CD4-positive, alpha-beta T cell treated with Interleukin-6 for 4 hours (primary cell): ENCODE data around the gene PIK3C2B.
A peak's percentile ranks its signal among the peaks of the same experiment; 100 is the strongest.

Experiments used
- DNase-seq: peaks from one replicate; pipeline ENCODE4 v3.0.0-alpha.2; 2020; ENCODE audit warnings: mixed read lengths

PIK3C2B gene

DNA sequence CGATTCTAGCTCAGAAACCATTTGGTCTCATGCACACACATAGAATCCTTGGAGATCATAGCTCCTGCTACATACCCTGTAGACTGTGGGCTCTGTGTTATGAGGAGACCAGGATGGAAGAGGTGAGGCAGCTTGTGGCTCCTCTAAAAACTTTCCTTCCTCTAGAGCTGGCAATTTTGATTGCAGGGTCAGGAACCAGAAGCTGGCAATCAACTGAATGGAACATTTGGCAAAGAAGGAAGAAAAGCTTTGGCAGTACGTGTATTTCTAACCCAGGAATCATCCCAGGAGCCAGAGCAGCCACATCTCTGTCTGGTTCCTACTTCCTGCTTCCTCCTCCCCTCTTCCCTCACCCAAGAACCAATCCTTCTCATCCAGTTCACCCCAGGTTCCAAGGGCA lies 15.7 kb downstream of the PIK3C2B start:
- DNase-seq = no peak

DNA sequence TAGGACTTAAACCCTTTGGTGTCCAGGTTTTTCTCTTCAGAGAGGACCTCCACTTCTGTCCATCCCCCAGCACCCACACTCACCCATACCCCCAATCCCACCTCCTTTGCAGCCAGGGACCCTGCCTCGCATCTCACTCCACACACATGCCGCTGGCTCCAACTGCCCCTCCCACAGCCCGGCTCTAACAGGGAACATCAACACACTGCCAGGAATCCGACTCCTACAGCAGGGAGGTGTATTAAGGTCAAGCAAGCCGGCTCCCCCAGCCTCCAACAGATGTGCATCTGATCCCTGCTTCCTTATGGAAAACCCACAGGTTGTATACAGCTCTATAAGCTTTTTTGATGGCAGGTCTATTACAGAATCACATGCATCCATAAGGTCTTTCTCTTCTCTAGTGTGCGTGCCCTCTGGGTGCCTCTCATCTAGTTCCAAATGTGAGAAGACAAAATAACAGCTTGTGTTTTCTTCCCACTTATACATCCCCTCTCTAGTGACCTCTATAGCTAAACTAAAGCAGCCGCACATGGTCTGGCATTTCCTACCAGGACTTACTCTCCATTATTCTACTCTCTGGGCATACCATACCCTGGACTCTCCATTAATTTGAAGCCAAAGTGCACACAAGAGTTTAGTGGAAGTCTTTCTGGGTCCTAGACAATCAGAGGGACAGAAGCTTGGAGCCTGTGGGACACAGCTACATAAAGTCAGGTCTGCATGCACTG lies 16.3 kb downstream of the PIK3C2B start:
- DNase-seq = no peak

DNA sequence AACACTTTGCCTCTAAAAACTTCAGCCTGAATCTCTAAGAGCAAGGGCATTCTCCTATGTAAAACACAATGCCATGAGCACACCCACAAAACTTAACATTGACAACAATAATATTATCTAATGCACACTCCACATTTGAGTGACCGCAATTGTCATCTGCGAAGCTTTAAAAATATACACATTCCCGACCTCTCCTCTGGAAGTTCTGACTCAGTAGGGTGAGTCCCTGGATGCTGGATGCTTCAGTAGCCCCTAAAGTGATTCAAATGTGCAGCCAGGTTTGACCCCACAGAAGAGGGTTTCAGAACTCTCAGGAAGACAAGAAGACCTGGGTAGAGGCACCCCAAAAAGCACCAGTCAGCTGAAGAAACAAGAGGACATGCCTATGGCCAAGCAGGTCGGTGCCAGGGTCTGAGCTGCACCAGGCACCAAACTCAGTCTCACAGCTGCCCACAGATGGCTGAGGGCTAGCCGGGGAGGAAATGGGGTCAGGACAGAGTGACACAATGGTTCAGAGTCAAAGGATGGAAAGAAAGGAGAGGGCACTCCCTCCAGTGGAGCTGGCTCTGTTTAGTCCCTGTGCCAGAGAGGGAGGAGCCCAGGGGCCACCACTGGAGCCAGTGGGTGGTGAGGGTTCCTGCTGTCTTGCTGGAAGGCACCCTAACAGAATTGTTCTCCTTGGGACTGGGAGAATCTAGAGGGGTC lies 17.4 kb downstream of the PIK3C2B start:
- no peak for DNase-seq

DNA sequence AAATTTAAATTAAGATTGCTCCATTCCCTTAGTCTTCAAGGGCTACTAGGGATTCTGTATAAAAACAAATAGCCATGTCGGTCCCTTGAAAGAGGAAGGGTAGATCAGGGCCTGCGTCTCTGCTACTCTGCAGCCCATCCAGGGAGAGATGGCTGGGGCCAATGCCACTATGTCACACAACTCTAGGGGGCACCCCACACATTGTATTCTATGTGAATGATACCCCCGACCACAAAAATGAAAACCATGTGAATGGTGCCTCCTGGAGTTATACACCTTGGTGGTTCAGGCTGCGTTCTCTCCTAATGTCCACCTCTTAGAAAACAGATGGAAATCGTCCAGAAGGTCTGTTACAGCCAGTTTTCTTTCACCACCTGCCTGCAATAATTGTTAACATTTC lies 18.0 kb downstream of the PIK3C2B start:
- no peak for DNase-seq

DNA sequence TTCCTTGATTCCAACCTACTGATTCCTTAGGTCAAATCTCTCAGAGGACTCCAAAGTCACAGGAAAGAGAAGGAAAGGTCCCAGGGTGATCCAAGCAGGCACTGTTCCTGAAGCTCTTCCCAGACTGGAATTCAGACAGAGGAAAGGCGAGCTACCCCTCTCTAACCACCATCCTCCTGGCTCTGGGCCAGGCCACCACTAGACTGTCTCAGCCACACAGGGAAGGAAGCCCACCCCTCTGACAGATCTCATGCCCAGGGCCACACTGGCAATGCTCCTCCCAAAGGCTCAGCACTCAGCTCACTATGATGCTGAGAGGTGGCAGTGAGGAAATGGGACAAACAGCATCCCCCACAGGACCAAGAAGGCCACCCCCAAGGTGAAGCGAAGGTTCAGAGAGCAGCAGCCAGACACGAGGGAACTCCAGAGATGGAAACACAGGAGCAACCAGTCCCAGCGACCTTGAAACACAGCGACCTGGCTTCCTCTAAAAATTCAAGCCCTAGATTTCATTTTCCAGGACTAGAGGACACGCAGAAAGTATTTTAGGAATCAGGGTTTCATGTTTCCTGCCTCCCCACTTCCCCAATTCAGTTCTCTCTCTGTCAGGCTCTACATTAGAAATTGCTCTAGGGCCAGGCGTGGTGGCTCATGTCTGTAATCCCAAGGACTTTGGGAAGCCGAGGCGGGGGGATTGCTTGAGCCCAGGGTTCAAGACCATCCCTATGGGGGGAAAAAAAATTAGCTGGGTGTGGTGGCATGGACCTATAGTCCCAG lies 18.8 kb downstream of the PIK3C2B start:
- DNase-seq = no peak

DNA sequence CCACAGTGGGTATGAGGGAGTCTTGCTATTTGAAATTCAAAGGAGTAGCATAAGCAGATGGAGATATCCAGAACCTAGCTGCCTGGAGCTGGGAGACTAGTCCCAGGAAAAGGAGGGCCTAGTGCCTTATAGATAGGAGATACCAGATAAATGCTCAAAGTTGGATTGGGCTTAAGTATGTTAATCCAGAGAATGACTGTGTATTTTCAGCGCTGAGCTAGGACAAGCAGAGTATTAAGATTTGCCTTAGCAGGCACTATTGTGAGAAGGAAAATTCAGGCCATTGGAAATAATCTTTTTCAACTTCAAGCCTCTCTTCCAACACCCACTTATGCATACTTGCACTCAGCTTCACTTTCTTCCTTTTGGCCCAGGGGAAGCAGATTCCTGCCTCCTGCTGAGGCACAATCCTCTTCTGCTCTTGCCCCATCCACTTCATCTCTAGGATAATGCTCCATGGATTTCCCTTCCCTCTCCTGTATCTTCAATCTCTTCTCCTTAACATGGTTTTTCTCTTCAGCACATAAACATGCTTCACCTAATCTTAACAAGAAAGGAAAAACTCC lies 21.1 kb downstream of the PIK3C2B start:
- DNase-seq = no peak

DNA sequence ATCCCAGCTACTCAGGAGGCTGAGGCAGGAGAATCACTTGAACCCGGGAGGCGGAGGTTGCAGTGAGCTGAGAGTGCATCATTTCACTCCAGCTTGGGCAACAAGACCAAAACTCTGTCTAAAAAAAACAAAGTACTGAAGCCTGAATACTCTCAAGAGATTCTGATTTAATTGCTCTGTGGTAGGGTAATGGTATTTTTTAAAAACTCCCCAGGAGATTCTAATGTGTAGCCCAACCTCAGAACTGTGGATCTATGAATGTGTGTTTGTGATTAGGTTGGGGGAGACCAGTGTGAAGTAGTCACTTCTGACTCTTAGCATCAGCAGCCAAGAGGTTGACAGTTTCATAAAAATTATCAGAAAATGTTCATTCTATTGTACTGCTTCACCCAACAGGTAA lies 21.9 kb downstream of the PIK3C2B start:
- DNase-seq = no peak

DNA sequence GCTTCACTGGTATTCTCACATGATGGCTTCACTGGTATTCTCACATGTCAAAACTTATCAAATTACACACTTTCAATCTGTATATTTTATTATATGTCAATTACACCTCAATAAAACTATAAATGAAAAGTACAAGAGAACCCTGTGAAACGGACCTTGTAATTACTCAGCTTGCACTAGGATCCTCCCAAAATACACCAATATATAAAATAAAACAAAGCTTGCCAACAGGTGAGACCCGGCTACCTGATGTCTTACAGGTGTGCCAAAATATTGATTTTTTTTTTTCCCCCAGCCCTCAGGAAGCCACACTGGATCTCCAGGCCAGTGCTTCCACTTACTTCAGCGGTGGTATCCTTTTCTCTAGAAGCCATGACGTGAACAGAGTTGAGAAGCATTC lies 22.9 kb downstream of the PIK3C2B start:
- DNase-seq = no peak

DNA sequence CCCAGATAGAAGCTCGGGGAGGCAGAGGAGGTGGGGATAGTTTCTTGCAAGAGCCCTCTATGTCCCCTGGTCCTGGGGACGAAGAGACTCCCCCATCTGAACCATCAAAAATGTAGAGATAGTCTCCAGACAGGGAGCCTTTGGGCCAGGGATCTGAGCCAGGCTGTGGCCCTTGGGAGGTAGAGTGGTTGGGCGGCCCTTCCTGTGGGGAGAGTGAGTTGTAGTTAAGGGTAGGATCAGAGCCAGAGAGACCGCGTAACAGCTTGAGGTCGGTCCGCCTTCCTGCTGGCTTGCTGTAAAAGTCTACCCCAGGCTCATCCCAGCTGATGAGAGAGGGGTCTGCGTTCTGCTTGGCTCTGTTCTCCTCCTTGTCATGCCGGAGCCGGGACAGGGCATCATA lies 25.3 kb downstream of the PIK3C2B start:
- DNase-seq = no peak

DNA sequence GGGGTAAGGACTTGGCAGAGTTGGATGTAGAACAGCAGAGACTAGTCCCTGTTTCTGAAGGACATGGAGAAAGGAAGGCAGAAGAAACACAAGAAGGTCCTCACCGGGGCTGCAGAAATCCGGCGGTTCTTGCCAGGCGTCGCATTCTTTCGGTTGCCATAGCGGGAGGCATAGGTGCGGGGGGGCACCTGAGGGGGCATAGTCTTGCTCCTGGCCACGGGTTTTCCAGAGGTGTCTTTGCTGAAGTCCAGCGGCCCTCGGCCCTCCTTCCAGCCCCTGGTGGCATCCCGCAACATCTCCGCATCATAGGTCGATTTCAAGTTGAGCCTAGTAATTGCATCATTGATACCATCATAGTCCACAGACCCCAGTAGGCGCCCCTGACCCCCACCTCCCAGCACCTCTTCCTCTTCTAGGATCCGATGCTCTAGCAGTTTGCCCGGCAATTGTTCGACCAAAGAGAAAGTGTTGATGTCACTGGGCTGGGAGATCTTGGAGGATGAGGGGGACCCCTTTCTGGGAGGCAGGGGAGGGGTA lies 25.8 kb downstream of the PIK3C2B start:
- DNase-seq = no peak

DNA sequence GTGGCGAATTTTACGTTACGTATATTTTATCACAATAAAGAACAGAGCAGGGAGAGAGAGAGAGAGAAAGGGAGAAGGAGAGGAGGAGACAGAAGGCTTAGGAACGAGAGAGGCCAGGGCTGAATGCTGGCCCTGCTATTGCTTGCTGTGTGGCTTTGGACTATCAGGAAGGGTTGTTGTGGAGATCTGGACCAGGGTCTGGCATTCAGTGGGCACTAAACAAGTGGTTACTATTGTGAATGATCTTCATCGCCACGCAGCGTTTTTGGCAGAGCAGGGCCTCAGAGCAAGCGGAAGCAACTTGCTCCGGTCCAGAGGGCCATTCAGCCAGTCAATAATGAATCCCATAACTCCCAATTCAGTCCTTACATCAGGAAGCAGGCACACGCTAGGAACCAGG lies 26.4 kb downstream of the PIK3C2B start:
- no peak for DNase-seq

DNA sequence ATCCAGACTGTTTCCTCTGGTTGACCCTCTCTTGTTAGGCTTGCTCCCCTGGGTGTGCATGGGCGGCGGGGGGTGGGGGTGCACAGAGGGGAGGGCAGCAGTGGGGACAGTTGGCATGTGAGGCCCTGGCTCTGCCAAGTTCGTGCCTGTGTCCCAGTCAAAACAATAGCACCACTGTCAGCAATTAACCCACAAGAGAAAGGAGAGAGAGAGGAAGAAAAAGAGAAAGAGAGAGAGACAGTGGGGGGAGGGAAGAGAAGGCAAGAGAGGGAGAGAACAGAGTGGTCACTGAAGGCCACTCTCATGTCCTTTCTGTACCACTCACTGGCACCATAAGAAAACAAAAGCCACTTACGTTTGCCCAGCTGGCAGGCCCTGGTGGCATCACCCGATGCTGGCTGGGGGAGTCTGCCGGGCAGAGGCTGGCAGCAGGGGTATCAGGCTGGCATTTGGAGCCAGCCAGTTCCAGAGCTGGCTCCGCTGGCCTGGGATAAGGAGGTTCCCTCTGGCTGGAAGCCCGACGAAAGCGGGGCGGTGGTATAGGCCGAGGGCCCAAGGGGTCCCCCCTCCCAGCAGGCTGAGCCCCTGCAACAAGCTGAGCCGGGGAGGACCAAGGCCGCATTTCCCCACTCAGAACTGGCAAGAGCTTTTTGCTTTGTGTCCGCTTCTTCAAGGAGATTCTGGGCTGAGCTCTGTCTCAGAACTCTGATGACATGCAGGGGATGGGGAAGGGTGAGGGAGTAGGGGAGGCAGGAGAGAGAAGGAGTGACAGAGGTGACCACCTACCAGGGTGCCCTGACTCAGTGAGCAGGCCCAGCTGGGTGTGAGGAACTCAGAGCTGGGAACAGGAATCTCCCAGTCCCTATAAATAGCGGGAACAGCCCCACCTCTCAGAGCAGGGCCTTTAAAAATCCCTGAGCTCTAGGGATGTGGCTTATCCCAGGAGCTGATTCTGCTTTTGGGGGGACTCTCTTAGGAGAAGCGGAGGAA lies 27.9 kb downstream of the PIK3C2B start:
- DNase-seq = no peak

DNA sequence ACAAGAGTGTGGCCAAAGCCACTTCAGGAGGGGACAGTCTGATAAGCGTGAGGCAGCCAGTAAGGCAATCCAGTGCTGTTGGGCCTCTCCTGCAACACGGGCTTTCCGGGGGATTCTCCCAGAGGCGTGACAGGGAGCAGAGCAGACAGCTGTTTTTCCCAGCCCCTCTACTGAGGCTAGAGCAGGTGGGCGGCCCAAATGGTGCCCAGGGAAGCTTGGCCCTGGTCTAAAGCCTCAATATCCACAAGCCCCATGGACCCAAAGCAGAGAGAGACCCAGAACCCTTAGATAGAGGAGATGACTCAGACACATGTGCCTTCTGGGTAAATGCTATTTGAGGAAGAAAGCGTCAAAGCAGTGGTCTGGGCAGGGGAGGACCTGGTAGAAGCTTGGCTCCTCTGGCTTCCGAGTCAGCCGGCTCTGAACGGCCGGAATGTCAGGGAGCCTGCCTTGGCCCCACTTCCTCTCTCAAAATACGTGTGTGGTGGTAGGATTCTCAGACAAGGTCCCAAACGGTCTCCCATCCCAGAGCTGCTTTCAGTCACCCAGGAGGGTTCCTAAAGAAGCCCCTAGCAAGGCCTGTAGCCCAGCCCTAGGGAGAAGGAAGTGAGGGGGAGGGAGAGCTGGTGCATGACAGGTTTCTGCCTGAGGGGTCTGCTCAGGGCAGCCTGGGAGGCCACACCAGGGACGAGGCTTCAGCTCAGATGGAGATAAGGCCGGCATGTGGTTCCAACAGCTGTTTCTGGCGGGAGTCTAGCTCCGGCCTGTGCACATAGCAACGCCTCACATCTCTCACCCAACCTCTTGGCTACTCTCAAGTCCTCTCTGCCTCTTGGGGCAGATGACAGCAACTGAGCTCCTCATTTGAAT lies 28.8 kb downstream of the PIK3C2B start:
- no peak for DNase-seq

DNA sequence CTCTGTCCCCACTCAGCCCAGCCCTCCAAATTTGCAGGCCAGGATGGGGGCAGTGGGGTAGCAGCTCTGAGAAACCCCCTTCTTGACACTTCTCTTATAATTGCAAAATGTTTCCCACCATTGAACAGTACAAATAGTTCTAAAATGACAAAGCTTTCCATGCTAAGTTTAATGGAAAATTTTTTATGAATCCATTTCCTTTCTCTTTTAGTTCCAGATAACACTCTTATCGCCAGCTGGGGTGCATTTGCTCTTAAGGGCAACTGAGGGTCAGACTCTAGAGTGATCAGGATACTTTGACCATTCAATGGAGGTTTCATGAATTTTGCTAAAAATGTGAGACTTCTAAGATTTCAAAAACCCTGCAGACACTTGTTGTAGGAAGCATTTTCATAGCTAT lies 29.9 kb downstream of the PIK3C2B start:
- no peak for DNase-seq

DNA sequence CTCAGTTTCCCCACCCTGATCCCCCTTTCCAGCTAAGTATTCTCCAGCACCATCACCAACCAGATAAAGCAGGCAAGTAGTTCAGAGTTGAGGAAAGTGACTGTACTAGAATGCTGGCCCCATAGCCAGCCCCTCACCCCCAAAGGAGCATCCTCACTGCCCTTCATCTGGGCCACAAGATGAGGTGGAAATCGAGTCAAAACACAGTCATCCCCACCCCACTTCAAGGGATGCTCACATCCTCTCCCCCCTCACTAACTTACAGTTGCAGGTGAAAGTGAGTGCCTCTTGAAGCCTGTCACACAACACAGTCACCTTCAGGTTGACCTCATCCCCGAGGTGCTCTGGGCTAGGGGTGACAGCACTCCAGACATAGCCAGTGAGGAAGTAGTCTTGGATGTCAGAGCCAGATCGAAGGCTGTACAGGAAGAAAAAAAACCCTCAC lies 30.4 kb downstream of the PIK3C2B start:
- peak; percentile 37 for DNase-seq

DNA sequence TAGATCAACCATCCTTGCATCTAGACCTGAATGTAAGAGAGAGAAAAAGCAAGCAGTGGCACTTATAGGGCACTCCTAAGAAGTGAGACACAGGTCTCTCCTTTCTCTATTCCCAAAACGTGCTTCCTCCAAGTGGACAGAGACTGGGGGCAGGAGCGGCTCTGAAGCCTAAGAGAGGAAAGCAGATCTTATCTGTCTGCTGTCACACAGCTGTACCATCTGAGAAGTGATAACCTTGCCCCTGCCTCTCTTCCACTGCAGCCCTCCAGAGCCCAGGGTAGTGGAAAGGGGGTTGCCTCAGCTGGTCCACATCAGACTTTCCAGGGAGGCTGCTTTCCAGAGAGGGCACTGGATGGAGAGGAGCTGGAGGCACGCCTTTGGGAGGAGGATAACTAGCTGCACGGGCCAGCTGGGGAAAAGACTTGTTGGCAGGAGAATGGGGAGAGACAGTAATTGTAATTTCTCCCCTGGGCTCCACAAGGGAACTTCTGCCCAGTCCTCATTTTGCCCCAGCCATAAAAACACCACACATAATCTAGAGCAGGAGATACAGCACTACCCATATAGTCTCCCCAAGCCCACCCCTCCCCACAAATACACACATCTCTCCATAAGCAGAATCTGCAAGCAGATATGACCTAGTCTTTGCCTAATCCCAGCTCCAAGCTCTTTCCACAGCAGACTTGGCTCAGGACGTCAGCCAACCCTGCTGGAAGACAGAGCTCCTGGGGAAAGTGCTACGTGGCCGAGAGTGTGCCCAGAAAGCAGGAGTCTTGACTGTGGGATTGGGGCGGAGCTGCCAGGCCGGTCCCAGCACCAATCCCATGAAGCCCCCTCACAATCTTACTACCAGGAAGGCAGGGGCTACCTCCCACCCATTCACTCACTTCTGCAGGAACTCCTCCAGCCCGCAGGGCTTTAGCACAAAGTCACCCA lies 31.2 kb downstream of the PIK3C2B start:
- no peak for DNase-seq

DNA sequence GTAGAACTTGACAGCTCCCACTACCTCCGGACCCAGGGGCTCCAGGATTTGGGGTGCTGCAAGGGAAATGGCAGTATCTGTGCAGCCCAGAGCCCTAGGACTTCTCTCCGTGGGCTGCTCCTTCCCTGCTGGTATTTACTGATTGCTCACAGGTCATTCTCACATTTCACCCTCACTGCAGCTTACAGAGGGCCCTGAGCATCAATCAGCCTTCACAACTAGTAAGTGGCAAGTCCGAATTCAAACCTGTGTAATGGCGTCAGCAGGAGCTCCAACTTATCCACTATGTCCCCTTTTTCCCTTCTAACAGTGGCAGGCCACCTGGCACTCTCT lies 32.4 kb downstream of the PIK3C2B start:
- no peak for DNase-seq

DNA sequence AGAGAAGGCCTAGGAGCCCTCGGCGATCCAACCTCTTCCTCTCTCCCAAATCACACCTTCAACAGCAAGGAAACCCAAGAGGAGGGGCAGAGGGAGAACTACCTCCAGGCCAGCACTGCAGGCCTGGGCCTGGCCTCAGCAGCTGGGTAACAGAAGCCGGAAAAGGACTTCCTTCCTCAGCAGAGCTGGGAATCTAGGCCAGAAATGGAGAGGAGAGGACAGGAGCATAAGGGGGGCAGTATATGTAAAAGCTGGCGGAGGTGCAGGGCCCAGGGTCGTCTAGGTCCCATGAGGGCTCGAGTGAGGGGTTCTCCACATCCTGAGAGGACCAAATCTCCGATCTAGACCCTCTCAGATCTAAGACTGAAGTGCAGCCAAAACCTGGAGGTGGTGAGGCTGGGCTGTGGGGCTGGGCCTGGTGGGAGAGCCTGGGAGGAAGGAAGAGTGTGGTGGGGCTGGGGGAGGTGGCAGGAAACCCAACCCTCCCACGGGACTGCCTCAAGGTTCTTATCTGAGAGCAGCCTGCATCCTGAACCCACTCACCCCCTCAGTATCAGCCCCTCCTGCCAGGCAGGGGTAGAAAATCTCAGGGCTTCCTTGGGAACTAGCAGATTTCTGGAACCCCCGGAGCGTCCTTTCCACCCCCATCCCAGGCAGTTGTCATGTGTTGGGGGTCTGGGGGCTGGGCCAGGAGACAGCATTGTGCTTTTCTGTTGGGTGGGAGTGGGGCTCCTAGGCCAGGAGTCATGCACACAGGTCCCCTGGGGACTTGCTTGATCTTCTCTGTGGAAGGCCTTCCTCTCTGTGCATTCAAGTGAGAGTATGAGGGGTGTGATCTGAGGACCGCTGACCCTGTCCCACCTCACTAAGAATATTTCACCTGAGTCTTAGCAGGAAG lies 33.0 kb downstream of the PIK3C2B start:
- DNase-seq = peak; percentile 54

DNA sequence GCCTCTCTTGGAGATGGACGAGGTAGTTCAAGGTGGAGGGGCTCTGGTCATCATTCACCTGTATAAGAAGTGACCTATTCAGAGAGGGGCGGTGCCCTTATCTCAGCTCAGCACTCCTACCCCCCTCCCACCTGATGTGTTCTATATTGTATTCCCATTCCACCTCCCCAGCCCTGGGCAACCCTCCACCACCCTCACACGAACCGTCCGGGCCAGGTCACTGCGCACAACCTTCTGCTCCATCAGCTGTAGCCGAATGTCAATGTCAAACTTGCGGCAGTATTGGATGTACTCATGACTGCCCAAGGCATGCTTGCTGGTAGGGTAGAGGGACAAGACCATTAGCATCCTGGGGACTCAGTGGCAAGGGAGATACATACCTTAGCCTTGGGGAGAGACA lies 34.3 kb downstream of the PIK3C2B start:
- no peak for DNase-seq
